ENCODE results near the gene CPEB1.
"Not testable (repeated sequence)": the region's sequence is repeated elsewhere in the genome, so short reads cannot be mapped to it uniquely, and the experiment has no call there.

The CPEB1 gene

GRCh38 chr15:82530606-82531379, 116.4 kb downstream of the CPEB1 start:
- in situ Hi-C loops (cut with HindIII; ENCODE audit: low sequenced_read_pairs) = no loop called here

- in situ Hi-C loops (cut with HindIII; ENCODE audit: low sequenced_read_pairs) = no loop called here
These were observed 117.2 kb downstream of the CPEB1 start for GRCh38 chr15:82530006-82530405.

- in situ Hi-C loops (cut with HindIII; ENCODE audit: low sequenced_read_pairs) = not testable (repeated sequence)
These were observed 133.6 kb downstream of the CPEB1 start for GRCh38 chr15:82513587-82513986.

GRCh38 chr15:82507693-82508092, 139.5 kb downstream of the CPEB1 start:
- in situ Hi-C loops (cut with HindIII; ENCODE audit: low sequenced_read_pairs) = not testable (repeated sequence)

- in situ Hi-C loops (cut with HindIII; ENCODE audit: low sequenced_read_pairs) = not testable (repeated sequence)
These were observed 140.1 kb downstream of the CPEB1 start for GRCh38 chr15:82507087-82507486.

- in situ Hi-C loops (cut with HindIII; ENCODE audit: low sequenced_read_pairs) = not testable (repeated sequence)
These were observed 141.3 kb downstream of the CPEB1 start for GRCh38 chr15:82505842-82506241.

GRCh38 chr15:82504074-82504473, 143.1 kb downstream of the CPEB1 start:
- in situ Hi-C loops (cut with HindIII; ENCODE audit: low sequenced_read_pairs) = not testable (repeated sequence)

GRCh38 chr15:82502700-82503339, 144.3 kb downstream of the CPEB1 start:
- in situ Hi-C loops (cut with HindIII; ENCODE audit: low sequenced_read_pairs) = not testable (repeated sequence)

GRCh38 chr15:82500772-82501171, 146.4 kb downstream of the CPEB1 start:
- in situ Hi-C loops (cut with HindIII; ENCODE audit: low sequenced_read_pairs) = not testable (repeated sequence)

- in situ Hi-C loops (cut with HindIII; ENCODE audit: low sequenced_read_pairs) = not testable (repeated sequence)
These were observed 149.2 kb downstream of the CPEB1 start for GRCh38 chr15:82497978-82498377.
